HG02981 (cell line): ENCODE results near the gene IL1RL2.

Experiments
- ATAC-seq: cut with Tn5 transposase; IDR thresholded peaks from one replicate; pipeline ENCODE4 v1.9.1; 2021; ENCODE audit warnings: mild to moderate bottlenecking, moderate library complexity; ENCODE audit not compliant: unreplicated experiment

The IL1RL2 gene

DNA sequence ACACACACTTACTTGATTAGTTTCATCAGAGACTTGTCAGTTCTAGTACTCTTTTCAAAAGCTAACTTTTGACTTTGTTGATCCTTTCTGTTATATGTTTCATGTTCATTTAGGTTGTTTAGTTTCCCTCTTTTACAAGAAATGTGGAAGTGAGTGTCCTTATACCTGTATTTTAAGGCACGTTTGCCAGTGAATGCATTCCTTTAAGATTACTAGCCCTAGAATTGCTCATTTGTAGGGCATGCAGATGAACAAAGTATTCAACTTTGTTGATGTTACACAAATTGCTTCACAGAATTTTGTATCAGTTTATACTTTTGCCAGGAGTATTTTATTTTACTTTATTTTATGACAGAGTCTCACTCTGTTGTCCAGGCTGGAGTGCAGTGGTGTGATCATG is 6.3 kb downstream of the IL1RL2 start:
- no peak for ATAC-seq

DNA sequence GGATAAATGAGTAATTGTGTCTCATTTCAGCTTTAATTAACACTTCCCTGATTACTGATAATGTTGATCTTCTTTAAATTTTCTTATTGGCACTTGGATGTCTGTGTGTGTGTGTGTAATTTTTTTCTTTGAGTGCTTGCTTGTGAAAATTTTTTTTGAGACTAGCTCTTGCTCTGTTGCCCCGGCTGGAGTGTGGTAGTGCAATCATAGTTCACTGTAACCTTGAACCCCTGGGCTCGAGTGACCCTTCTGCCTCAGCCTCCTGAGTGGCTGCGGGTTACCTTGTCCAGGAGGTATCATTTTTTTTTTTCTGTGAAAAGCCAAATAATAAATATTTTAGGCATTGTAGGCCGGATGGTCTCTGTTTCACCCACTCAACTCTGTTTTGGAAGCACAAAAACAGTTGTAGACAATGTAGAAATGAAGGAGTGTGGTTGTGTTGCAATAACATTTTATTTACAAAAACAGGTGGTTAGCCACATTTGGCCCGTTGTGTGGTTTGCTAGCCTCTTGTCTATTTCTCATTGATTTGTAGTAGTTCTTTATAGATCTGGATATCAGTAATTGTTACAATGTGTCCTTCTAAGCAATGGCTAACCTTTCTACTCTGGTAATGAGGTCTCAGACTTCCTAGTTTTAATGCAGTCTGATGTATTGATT is 7.9 kb downstream of the IL1RL2 start:
- no peak for ATAC-seq

DNA sequence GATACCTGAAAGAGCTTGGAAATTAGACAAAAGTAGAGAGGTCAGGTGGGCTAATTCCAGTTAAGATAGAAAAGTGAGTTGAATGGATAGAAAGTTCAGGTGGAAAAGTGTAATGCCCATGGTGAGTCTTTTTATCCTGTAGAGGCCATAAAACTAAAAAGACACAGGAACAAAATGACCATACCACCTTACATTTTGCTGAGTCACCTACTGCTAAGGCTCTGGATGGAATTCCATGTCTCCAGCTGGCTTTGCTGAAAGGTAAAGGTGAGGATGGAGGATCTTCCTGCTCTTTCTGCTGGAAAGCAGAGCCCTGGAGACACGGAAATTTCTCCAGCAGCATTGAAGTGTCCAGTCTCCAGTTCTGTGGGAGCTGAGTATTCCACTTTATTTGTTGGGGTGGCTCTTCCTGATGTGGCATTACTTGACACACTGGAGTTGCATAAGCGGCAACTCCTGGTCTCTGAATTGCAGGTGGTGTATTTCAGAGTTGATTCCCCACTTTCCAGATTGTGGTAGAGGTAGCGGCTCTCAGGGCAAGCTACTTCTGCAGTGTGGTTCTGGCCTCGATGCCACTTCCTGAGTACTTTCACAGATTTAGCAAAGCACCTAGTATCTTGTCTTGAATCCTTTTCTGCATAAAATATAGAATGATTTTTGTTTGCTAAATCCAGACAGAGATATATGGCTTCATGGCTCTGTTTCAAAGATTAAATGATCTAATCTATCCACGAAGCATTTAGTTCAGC is 10.7 kb downstream of the IL1RL2 start:
- no peak for ATAC-seq

DNA sequence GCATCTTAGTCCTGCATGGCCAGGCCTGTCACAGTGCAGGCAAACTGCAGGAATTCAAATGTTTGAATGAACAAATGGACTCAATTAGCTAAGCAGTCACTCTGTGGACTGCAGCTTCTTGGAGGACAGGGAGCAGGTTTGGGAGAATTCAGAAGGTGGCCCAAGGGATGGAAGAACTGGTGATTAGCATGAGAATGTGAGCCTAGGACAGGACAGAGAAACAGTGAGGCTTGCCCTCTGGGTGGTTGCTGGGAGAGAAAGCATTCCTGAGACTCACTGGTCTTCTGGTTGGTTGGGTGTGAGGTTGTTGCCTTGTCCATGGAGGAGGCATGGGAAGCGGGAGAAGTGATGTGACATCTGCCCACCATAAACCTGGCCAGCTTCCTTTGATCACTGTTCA is 13.7 kb downstream of the IL1RL2 start:
- ATAC-seq = no peak

DNA sequence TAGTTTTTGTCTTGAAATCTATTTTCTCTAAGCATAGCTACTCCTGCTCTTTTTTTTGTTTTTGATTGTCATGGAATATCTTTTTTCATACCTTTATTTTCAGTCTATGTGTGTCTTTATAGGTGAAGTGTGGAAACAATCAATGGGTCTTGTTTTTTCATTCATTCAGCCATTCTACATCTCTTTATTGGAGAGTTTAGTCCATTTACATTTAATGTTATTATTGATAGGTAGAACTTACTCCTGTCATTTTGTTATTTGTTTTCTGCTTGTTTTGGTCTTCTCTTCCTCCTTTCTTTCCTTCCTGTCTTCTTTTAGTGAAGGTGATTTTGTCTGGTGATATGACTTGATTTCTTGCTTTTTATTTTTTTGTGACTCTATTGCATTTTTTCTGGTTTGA is 17.8 kb downstream of the IL1RL2 start:
- ATAC-seq = no peak

DNA sequence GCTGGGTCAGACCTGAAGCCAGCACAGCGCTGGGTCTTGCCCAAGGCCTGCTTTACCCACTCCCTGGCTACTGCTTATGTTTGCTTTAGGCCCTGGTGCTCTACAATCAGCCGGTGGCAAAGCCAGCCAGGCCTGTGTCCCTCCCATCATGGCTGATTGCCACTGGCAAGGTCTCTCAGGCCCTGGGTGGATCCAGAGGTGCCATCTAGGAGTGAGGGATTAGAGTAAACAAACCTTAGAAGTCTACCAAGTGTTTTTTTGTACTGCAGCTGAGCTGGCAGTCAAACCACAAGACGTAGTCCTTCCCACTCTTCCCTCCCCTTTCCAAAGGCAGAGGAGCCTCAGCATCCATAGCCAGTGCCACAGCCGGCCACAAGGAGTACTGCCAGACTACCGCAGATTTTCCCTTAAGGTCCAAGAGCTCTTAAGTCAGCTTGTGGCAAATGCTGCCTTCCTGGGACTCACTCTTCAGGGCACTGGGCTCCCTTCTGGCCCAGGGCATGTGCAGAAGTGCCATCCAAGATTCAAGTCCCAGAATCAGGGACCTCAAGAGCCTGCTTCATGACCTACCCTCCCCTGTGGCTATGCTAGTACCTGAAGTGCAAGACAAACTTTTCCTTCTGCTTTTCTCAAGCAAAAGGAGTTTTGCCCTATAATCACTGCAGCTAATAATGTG is 20.0 kb downstream of the IL1RL2 start:
- ATAC-seq = no peak

DNA sequence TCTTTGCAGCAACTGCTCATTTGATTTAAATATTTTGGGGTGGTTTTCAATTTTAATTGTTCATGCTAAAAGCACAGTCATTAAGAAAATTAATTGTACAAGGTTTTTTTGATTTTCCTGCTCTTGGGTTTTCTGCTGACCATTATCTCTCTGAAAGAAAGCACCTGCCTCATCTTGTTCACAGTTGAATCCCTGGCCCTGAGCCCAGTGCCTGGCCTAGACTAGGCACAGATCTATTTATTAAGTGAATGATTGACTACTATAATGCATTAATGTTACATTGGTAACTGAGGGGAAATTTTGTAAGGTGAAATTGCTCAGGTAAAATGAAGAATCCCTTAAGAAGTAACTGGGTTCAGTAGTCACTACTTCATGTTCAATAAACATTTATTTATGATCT is 22.0 kb downstream of the IL1RL2 start:
- ATAC-seq = no peak

DNA sequence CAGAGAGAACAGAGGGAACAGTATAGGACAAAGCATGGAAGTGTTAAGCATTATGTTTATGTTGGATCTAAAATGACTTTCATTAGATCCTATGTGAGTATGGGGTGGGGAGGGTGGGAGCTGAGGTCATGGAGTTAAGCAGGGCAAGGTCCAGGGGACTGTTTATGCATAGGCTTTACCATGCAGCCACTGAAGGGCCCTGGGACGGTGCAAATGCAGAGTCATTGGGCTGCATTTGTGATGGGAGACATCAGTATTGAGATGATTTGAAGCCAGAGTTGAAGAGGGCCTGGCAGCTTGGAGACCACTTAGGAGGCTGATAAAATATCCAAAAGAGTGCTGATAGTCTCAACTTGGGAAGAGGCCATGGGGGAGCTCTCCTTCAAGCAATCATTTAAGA is 22.7 kb downstream of the IL1RL2 start:
- no peak for ATAC-seq

DNA sequence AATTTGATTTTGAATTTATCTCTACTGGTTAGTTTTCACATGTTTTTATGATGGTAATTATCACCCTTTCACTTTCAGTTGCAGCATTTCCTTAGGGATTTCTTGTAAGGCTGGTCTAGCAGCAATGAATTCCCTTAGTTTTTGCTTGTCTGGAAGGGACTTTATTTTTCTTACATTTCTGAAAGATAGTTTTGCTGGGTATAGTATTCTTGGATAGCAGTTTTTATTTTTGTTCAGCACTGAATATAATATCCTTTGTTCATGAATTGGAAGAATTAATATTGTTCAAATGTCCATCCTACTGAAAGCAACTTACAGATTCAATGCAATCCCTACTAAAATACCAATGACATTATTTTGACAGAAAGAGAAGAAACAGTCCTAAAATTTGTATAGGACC is 30.2 kb downstream of the IL1RL2 start:
- ATAC-seq = no peak

DNA sequence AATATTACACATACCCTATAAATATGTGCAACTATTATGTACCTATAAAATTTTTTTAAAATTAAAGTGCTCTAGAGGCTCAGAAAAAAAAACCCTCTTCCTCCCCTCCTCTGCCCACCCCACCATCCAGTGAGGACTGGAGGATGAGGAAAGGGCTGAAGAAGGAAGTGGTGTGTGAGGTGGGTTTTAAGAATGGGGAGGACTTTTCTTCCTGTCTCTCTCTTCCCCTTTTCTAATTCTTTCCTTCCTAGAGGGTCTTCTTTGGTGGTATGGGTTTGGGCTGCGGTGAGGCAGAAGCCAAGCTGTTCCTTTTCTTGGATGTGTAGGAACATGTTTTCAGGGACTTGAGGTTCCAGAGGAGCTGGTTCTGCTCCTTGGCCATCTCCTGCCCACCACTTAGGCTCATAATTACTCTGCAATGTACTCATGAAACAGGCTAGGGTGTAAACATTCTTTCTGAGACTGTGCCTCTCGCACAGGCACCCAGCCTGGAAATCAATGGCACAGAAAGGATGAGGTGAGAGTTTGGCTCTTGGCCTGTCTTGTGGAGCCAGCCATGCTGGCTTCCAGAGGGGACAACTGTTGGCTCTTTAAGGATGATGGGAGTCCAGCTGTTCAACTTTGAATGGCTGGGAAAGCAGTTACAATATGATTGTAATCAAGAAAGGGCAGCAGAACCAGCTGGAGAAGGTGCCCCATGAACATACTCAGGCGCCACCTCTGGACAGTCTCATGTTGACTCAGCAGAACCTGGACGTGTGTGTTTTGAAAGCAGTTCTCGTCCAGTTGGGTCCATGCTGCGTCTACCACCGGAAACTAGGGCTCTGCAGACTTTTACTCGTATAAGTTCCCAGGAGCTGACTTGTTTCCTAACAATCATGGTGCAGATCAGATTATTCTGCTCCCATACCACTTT is 38.3 kb downstream of the IL1RL2 start:
- no peak for ATAC-seq

DNA sequence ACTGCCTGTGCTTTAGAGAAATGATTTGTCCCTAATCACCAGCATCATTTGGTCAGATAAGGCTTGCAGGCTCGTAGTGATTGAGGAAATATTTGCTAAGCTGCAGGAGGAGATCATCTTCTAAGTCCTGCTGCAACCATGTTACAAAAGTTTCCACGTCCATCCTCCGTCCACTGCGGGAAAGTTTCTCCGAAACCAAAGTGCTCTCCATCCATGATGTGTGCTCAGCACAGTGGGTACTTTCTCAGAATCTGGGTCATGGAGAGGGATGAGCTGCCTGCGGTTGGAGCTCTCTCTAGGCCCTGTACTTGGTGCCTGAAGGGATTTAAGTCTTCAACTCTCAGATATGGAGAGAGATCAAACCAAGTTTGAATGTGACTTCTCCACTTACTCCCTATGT is 39.3 kb downstream of the IL1RL2 start:
- no peak for ATAC-seq

DNA sequence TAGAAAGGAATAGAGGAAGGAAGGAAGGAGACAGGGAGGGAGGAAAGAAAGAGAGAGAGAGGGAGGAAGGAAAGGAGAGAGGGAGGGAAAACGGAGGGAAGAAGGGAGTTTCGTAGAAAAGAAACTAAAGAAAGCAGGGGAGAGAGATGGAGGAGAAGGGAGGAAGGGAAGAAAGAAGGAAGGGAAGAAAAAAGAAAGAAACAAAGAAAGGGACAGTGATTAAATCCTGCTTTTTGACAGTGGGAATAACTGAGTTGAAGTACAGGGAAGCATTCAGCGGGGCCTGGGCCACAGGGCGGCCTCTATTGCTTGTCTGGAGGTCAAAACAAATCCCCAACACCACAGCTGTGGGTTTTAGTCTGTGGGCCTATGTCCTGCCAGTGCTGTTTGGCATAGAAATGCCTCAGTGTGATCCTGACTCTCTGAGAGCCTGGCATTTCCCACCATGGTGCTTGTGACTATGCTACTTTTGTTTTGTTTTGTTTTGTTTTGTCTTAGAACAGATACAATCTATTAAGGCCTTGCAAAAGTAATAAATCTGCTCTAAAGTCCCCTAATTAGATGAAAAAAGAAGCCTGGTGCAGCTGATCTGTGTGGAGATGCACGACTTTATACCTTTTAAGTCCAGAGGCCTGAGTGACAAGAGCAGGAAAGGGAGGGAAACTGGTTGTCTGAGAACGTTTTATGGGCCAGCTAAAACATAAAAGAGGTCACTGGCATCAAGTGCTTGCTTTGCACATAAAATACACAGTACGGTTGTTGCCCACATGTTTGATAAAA is 40.0 kb downstream of the IL1RL2 start:
- ATAC-seq = no peak

DNA sequence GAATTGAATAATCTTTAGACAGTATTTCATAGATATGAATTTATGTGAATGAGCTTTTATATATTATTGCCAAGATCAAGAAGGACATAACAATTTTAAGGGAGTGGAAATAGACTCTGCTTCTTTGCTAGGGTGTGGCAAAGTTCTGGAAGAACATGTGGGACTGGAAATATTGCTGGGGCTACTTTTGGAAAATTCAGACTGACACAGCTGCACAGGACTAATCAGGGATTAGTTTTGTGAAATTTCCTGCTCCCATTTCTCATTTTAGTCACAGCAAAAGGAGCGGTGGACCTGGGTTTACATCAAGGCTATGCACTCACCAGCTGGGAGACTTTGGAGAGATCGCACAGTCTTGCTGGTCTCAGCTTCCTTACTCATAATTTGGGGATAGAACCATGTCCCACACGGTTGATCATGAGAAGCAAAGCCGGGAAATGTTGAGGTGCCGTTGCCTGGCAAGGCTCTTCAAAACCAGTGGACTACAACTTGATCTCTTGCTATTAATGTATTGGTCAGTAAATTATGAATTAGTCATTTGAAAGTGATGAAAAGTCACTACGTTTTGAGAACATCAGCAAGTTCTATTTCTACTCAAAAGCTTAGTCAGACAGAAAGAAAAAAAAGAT is 42.4 kb downstream of the IL1RL2 start:
- ATAC-seq = no peak

DNA sequence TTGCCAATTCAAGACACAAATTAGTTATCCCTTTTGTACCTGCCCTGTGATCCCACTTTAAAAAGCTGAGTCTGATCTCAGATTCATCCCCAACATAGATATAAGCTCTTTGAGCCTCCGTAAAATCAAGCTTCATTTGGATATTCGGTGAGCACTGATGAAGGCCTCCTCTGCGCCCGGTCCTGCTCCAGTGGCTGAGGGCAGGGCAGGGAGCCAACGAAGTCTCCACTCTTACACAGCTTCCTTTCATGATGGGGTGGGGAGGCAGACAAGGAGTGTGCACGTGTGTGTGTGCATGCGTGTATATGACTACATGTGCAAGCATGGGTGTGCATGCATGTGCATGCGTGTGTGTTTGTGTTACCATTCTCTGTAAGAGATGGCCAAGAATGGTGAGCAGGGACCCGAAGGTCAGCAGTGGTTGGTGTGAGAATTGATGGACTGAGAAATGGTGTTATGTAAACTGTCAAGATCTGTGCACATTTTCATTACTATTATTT is 43.6 kb downstream of the IL1RL2 start:
- ATAC-seq = no peak

DNA sequence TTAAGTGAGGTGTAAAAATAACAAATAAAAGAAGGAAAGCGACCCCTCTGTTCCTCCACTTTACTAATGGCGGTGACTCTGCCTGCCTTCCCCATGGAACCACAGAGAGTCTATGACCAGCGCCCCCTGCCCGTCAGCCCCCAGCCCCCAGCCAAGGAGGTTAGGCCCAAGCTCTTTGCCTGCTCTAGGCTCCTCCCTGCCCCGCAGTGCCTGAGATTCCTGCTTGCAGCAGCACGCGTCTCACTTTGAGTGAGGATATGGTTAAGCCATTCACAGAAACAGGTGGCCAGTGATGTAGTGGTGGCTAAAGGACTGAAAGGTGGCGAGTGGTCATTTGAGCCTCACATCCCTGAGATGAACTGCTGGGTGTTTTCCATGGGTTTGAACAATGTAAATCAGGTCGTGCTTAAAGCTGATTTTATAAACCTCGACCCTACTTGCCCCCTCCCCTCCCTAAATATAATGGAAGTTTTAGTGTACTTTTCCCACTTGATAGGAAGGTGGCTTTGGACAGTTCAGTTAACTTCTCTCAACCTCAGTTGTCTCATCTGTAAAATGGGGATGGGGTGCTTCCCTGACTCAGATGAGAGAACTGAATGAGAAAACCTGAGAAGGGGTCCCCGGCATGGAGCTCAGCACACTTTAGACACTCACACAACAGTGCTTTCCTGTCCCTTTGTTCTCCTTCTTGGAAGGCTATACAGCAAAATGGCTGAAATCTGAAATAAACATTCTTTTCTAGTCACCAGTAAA is 46.5 kb downstream of the IL1RL2 start:
- ATAC-seq = no peak

DNA sequence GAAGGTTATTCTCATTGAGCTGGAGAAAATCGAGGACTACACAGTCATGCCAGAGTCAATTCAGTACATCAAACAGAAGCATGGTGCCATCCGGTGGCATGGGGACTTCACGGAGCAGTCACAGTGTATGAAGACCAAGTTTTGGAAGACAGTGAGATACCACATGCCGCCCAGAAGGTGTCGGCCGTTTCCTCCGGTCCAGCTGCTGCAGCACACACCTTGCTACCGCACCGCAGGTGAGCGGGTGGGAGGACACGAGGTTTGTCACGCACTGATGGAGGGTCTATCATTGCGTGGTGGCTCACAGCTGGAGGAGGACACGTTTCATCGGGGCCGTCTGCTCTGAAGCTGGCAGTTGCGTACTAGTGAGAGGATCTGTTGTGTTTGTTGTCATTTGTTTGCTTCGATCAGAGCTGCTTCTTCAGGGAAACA is 48.2 kb downstream of the IL1RL2 start:
- no peak for ATAC-seq

DNA sequence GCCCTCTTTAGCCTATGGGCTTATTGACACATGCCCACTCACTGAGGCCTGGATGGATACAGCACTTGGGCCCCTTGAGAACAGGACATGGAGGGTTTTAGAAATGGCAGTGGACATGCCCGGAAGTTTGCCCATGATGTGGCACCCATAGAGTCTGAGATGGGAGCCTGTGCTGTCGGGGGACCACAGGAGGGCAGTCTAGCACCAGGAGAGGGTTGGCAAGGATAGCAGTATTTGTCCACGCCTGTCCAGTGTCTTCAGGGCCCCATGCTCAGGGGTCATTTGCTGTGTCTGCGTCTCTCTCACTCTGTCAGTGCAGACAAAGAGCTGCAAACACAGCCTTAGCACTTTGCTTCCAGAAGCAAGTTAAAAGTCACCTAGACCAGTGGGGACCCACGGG is 48.7 kb downstream of the IL1RL2 start:
- ATAC-seq = no peak

DNA sequence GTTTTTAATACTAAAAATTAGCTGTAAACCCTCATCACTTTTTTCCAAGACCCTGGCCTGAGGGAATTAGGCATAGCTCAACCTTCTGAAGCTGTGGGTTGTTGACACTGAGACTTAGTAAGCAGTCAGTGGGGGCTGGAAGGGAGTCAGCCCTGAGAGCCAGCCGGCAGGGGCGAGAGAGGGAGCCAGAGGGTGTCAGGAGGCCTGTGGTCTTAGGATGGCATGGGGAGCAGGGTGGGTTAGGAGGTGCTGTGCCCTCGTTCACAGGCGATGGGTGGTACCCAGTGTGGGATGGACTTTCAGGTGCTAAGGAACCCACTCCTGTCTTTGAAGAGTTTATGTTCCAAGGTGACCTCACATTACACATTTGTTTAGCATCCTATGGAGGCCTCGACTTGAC is 49.3 kb downstream of the IL1RL2 start:
- ATAC-seq = no peak

DNA sequence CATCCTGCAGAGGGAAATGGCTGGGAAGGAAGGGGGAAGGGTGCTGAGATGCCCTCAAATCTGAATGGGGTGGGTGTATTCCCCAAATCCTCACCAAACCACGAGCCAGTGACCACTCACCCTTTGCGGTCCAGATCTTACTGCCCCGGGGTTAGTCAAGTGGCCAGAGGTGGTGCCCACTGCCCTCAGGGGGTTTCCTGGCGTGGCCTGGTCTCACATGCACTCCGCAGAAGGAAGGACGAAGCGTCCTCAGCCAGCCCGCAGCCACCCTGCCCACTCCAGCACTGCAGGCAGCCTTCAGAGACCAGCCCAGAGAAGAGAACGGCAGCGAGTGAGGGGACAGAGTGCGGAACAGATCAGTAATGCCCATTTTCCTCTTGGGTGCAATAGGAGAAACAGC is 50.4 kb downstream of the IL1RL2 start:
- ATAC-seq = no peak
